Measurements from ENCODE around the gene RALGPS1. TPM values are rescaled to one million over a fixed set of nuclear protein-coding genes. Genes with fewer than 3 reads are reported as not detected.

Gene RALGPS1
- total and polyA plus RNA-seq, 2 of the 13 experiments (the other 11 are each of a cell fraction or from before 2014, with no cell fraction given) = 3.7 to 6.5 TPM

DNA sequence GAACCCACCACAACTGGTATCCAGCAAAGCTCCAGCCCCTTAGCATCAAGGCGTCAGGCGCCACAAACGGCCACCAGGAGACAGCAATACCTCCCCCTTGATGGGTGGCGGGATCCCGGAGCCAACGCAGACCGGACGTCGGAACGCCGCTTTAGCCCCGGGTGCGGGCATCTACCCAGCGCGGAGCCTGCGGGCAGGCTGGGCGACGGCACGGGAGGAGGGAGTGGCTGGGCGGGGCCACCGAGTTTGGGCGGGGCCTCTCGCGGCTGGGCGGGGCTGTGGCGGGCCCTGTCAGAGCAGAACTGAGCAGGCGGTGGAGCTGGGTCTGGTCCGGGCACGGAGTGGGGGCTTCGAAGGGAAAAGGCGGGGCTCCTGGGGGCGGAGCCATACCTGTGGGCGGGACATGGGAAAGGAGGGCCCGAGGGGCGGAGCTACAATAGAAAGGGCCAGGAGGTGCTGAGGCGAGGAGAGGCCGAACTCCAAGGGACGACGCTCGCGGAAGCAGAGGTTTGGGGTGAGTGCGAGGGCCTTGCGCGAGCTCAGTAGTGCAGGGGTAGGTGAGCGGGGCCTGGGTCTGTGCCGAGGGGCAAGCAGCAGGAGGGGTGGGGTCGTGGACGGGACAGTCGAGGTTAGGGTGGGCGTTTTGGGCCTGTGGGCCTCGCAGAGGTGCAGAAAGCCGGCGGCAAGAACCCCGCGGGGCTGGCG, 309.7 kb downstream of the RALGPS1 start (continued):
- TF ChIP-seq, protein P1, sequence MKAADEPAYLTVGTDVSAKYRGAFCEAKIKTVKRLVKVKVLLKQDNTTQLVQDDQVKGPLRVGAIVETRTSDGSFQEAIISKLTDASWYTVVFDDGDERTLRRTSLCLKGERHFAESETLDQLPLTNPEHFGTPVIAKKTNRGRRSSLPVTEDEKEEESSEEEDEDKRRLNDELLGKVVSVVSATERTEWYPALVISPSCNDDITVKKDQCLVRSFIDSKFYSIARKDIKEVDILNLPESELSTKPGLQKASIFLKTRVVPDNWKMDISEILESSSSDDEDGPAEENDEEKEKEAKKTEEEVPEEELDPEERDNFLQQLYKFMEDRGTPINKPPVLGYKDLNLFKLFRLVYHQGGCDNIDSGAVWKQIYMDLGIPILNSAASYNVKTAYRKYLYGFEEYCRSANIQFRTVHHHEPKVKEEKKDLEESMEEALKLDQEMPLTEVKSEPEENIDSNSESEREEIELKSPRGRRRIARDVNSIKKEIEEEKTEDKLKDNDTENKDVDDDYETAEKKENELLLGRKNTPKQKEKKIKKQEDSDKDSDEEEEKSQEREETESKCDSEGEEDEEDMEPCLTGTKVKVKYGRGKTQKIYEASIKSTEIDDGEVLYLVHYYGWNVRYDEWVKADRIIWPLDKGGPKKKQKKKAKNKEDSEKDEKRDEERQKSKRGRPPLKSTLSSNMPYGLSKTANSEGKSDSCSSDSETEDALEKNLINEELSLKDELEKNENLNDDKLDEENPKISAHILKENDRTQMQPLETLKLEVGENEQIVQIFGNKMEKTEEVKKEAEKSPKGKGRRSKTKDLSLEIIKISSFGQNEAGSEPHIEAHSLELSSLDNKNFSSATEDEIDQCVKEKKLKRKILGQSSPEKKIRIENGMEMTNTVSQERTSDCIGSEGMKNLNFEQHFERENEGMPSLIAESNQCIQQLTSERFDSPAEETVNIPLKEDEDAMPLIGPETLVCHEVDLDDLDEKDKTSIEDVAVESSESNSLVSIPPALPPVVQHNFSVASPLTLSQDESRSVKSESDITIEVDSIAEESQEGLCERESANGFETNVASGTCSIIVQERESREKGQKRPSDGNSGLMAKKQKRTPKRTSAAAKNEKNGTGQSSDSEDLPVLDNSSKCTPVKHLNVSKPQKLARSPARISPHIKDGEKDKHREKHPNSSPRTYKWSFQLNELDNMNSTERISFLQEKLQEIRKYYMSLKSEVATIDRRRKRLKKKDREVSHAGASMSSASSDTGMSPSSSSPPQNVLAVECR (CRISPR knock-in tag; IDR thresholded peaks at IDR 0.05; ENCODE audit: borderline replicate concordance) = peak; percentile 53; the same call in 1 of the 2 replicates
- TF ChIP-seq JUNB (CRISPR knock-in tag; IDR thresholded peaks at IDR 0.05; ENCODE audit: borderline replicate concordance) = no peak
- no peak for TF ChIP-seq RAD51 (IDR thresholded peaks at IDR 0.05; ENCODE audit: borderline replicate concordance)
- TF ChIP-seq MTERF4 (CRISPR knock-in tag; IDR thresholded peaks at IDR 0.05) = 0 out of 2 replicates have a peak, but pooled peaks have one; percentile 33
- no peak for TF ChIP-seq ZNF672 (CRISPR knock-in tag; IDR thresholded peaks at IDR 0.05)
- TF ChIP-seq ZNF20 (CRISPR knock-in tag; IDR thresholded peaks at IDR 0.05) = no peak
- TF ChIP-seq MAZ (IDR thresholded peaks at IDR 0.05; ENCODE audit: borderline replicate concordance, low read depth, low read length) = peak; percentile 8; the same call in 1 of the 2 replicates
- peak; percentile 49 for TF ChIP-seq MAZ (CRISPR knock-in tag; IDR thresholded peaks at IDR 0.05; ENCODE audit: low read depth)
- TF ChIP-seq MIER2 (CRISPR knock-in tag; IDR thresholded peaks at IDR 0.05) = no peak
- no peak for TF ChIP-seq ISX (CRISPR knock-in tag; conservative IDR thresholded peaks at IDR 0.05)
- TF ChIP-seq RFX5 (IDR thresholded peaks at IDR 0.05; ENCODE audit: low read depth, low read length) = no peak
- TF ChIP-seq ZFY (CRISPR knock-in tag; IDR thresholded peaks at IDR 0.05) = peak; percentile 78
- TF ChIP-seq PHF20 (CRISPR knock-in tag; IDR thresholded peaks at IDR 0.05) = peak; percentile 47; the same call in 1 of the 2 replicates
- no peak for TF ChIP-seq ZNF562 (CRISPR knock-in tag; IDR thresholded peaks at IDR 0.05; ENCODE audit: borderline replicate concordance)
- no peak for TF ChIP-seq CBX2 (IDR thresholded peaks at IDR 0.05; ENCODE audit: low read depth, low read length)
- no peak for TF ChIP-seq CBX2 (CRISPR knock-in tag; IDR thresholded peaks at IDR 0.05; ENCODE audit: low read depth)
- no peak for TF ChIP-seq ZEB1 (IDR thresholded peaks at IDR 0.05; ENCODE audit: insufficient replicate concordance, low read depth)
- no peak for TF ChIP-seq ZNF652 (CRISPR knock-in tag; IDR thresholded peaks at IDR 0.05; ENCODE audit: borderline replicate concordance, low read depth)
- TF ChIP-seq CEBPB (IDR thresholded peaks at IDR 0.05; ENCODE audit: borderline replicate concordance, low read depth, low read length) = no peak
- TF ChIP-seq STAT6 (CRISPR knock-in tag; IDR thresholded peaks at IDR 0.05; ENCODE audit: borderline replicate concordance) = no peak
- TF ChIP-seq, protein P2, sequence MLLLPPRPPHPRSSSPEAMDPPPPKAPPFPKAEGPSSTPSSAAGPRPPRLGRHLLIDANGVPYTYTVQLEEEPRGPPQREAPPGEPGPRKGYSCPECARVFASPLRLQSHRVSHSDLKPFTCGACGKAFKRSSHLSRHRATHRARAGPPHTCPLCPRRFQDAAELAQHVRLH (CRISPR knock-in tag; IDR thresholded peaks at IDR 0.05; ENCODE audit: borderline replicate concordance, low read depth) = no peak; the same call in 1 of the 2 replicates

Measured in HepG2 (cell line).